HepG2 (cell line): ENCODE measurements around the gene GAL3ST3. TPM values are rescaled to one million over a fixed set of nuclear protein-coding genes. Genes with fewer than 3 reads are reported as not detected.

Experiments
- ATAC-seq: fragments of 200-7000 bp; cut with Tn5 transposase; 3 replicates; pipeline ENCODE4 v1.9.1; 2020; ENCODE audit warnings: mild to moderate bottlenecking, moderate library complexity
- BruUV-seq: library from RNA; stranded (reverse); fragments of 400-500 nt; replicated peaks from 2 replicates; lab custom pipeline; 2021; lab: Mats Ljungman, UMichigan
- CTCF ChIA-PET: fragments of 300-600 bp; formaldehyde crosslinking; extraction: SDS; loops from one replicate; lab custom pipeline; 2021; ENCODE audit warnings: low total read pairs, inconsistent platforms, low intra/inter-chr PET ratio; lab: Yijun Ruan, JAX
- POLR2A ChIA-PET: fragments of 350-600 bp; sonication (Branson Sonifier 250); formaldehyde crosslinking; loops from one replicate; lab custom pipeline; 2020; ENCODE audit warnings: antibody characterized with exemption, inconsistent platforms; lab: Yijun Ruan, JAX
- DNase-seq: peaks from one replicate; pipeline ENCODE4 v3.0.0-alpha.2; 2015; ENCODE audit warnings: low spot score
- FAIRE-seq: peaks from 3 replicates; lab custom pipeline; 2011; peaks lifted over from hg19 to GRCh38; lab: Jason Lieb, UNC
- H2AFZ ChIP-seq: one replicate; pipeline ENCODE4 v1.6.1; 2011; ENCODE audit warnings: low read length, inconsistent platforms
- H3K27ac ChIP-seq: fragments of 300-600 bp; 3 replicates; pipeline ENCODE4 v1.8.0; 2011; ENCODE audit warnings: mixed run types, mild to moderate bottlenecking, mixed read lengths, low read length, inconsistent platforms; ENCODE audit not compliant: insufficient read depth; ENCODE audit errors: extremely low read length
- H3K27me3 ChIP-seq, 2 experiments: fragments of 200-600 bp in 1 of 2; 2 replicates in 1 of 2; 3 replicates in 1 of 2; pipeline versions ENCODE4 v1.6.0 to v1.8.0; 2011; ENCODE audit warnings: low read length in 2 of 2, mild to moderate bottlenecking in 2 of 2, moderate library complexity in 2 of 2, inconsistent platforms in 1 of 2; ENCODE audit not compliant: insufficient read depth in 2 of 2, control insufficient read depth in 1 of 2
- H3K36me3 ChIP-seq, 2 experiments: fragments of 200-600 bp in 1 of 2; replicated peaks in 1 of 2; 2 replicates in 1 of 2; 3 replicates in 1 of 2; pipeline versions ENCODE4 v1.5.1 to v1.8.0; 2011; ENCODE audit warnings: low read length in 2 of 2, inconsistent platforms in 1 of 2; ENCODE audit not compliant: insufficient read depth in 2 of 2, control insufficient read depth in 1 of 2
- H3K4me1 ChIP-seq: 2 replicates; pipeline ENCODE4 v1.5.1; 2012; ENCODE audit warnings: low read length, inconsistent platforms; ENCODE audit not compliant: insufficient read depth
- H3K4me2 ChIP-seq: 2 replicates; pipeline ENCODE4 v1.6.0; 2011; ENCODE audit warnings: low read depth, low read length, inconsistent platforms
- H3K4me3 ChIP-seq, 3 experiments: fragments of 200-600 bp in 1 of 3; sonication (generic), shearing (Covaris generic) in 1 of 3; replicated peaks in 1 of 3; 2 replicates each; pipeline ENCODE4 v1.5.1; 2011 to 2016; ENCODE audit warnings: low read length in 3 of 3, inconsistent platforms in 2 of 3, low read depth in 2 of 3, mild to moderate bottlenecking in 2 of 3, control low read depth in 1 of 3, mixed read lengths in 1 of 3; ENCODE audit not compliant: insufficient read depth in 1 of 3
- H3K79me2 ChIP-seq: one replicate; pipeline ENCODE4 v1.6.1; 2011; ENCODE audit warnings: low read length, inconsistent platforms; ENCODE audit not compliant: insufficient read depth
- H3K9ac ChIP-seq: 2 replicates; pipeline ENCODE4 v1.6.0; 2011; ENCODE audit warnings: mild to moderate bottlenecking, low read depth, low read length, inconsistent platforms; ENCODE audit not compliant: insufficient read depth
- H3K9me3 ChIP-seq: 2 replicates; pipeline ENCODE4 v1.5.1; 2012; ENCODE audit warnings: mild to moderate bottlenecking, low read length
- H4K20me1 ChIP-seq: 2 replicates; pipeline ENCODE4 v1.6.0; 2011; ENCODE audit warnings: inconsistent platforms, mild to moderate bottlenecking, low read length, moderate library complexity; ENCODE audit not compliant: insufficient read depth
- BORCS8-MEF2B ChIP-seq: sonication (generic); formaldehyde crosslinking; IDR thresholded peaks from 2 replicates; pipeline ENCODE4 v1.8.0; 2022; ENCODE audit warnings: mild to moderate bottlenecking, missing genetic modification reagents
- BRCA1 ChIP-seq: sonication (generic); formaldehyde crosslinking; IDR thresholded peaks from 2 replicates; pipeline ENCODE4 v1.4.0; 2020; ENCODE audit warnings: missing genetic modification reagents
- CBFB ChIP-seq: sonication (generic); formaldehyde crosslinking; IDR thresholded peaks from 2 replicates; pipeline ENCODE4 v1.4.0; 2020; ENCODE audit warnings: missing genetic modification reagents
- CBX5 ChIP-seq: sonication (generic); formaldehyde crosslinking; IDR thresholded peaks from 2 replicates; pipeline ENCODE4 v1.4.0; 2020; ENCODE audit warnings: missing genetic modification reagents, borderline replicate concordance
- HNRNPL ChIP-seq: fragments of 200-400 bp; formaldehyde crosslinking; IDR thresholded peaks from 2 replicates; pipeline ENCODE4 v1.6.1; 2017; ENCODE audit warnings: mild to moderate bottlenecking, low read depth, low read length
- HNRNPLL ChIP-seq: fragments of 200-400 bp; formaldehyde crosslinking; IDR thresholded peaks from 2 replicates; pipeline ENCODE4 v1.6.1; 2017; ENCODE audit warnings: mild to moderate bottlenecking, low read depth, low read length; ENCODE audit not compliant: poor library complexity, severe bottlenecking
- KLF16 ChIP-seq, 2 experiments: sonication (generic) in 1 of 2; formaldehyde crosslinking in 1 of 2; IDR thresholded peaks; 2 replicates each; pipeline versions ENCODE4 v1.6.1 to v1.8.0; 2016 to 2023; ENCODE audit warnings: missing genetic modification reagents in 2 of 2, missing compliant biosample characterization in 1 of 2
- KLF9 ChIP-seq: IDR thresholded peaks from 2 replicates; pipeline ENCODE4 v1.6.1; 2016; ENCODE audit warnings: low read depth
- MED1 ChIP-seq: sonication (generic); formaldehyde crosslinking; IDR thresholded peaks from 2 replicates; pipeline ENCODE4 v1.4.0; 2020; ENCODE audit warnings: missing genetic modification reagents
- POLR2G ChIP-seq: fragments of 200-400 bp; formaldehyde crosslinking; IDR thresholded peaks from 2 replicates; pipeline ENCODE4 v1.6.1; 2018; ENCODE audit warnings: mild to moderate bottlenecking, low read depth, low read length, moderate library complexity
- RORA ChIP-seq: sonication (generic); formaldehyde crosslinking; IDR thresholded peaks from 2 replicates; pipeline ENCODE4 v1.5.0; 2020; ENCODE audit warnings: mild to moderate bottlenecking, missing genetic modification reagents, moderate library complexity
- ZNF225 ChIP-seq: sonication (generic); formaldehyde crosslinking; IDR thresholded peaks from 2 replicates; pipeline ENCODE4 v1.4.0; 2020; ENCODE audit warnings: mild to moderate bottlenecking, missing genetic modification reagents
- ZNF30 ChIP-seq: sonication (generic); formaldehyde crosslinking; IDR thresholded peaks from 2 replicates; pipeline ENCODE4 v1.5.0; 2020; ENCODE audit warnings: mild to moderate bottlenecking, missing genetic modification reagents
- ZNF343 ChIP-seq: sonication (generic); formaldehyde crosslinking; IDR thresholded peaks from 2 replicates; pipeline ENCODE4 v1.4.0; 2020; ENCODE audit warnings: mild to moderate bottlenecking, missing genetic modification reagents
- ZNF670 ChIP-seq: sonication (generic); formaldehyde crosslinking; IDR thresholded peaks from 2 replicates; pipeline ENCODE4 v1.8.0; 2022; ENCODE audit warnings: mild to moderate bottlenecking, missing genetic modification reagents, borderline replicate concordance
- WGBS: methylation state at CpG from one replicate; pipeline ENCODE4 v1.1.6; 2017; ENCODE audit warnings: low lambda C conversion rate; 5-methylcytosine and 5-hydroxymethylcytosine counted together
- in situ Hi-C: cut with HindIII; loops from 2 replicates; pipeline ENCODE4 v1.10.0; 2017; ENCODE audit warnings: low pct_unique_long_range_greater_than_20kb; ENCODE audit not compliant: extremely low pct_ligation_motif_present
- intact Hi-C: fragments of 100-400 bp; cut with micrococcal nuclease; formaldehyde crosslinking; loops from one replicate; pipeline ENCODE4 v1.10.0; 2022; ENCODE audit not compliant: unreplicated experiment
- polyA plus RNA-seq, 8 experiments: library from polyadenylated mRNA; depleted of rRNA in 3 of 8; stranded (reverse) in 7 of 8; unstranded in 1 of 8; fragments of >200 nt; fragmentation: Illumina TruSeq in 4 of 8; extraction: Trizol in 4 of 8; gene quantifications; 2 replicates each; pipeline versions ENCODE4 v1.2.1 to v1.2.3, GENCODE V29; 2011 to 2016; ENCODE audit warnings: low read depth in 4 of 8, missing spikeins in 1 of 8, mixed read lengths in 1 of 8; ENCODE audit not compliant: insufficient read depth in 1 of 8
- total RNA-seq, 5 experiments: library from RNA; depleted of rRNA; stranded (reverse); fragments of >200 nt; fragmentation: Illumina TruSeq; extraction: Trizol; gene quantifications; 2 replicates each; pipeline ENCODE4 v1.2.3, GENCODE V29; 2016; ENCODE audit warnings: low read depth in 1 of 5
- TF ChIP-seq, protein P1 (sequence below): IDR thresholded peaks from 2 replicates; pipeline ENCODE4 v1.6.1; 2016; ENCODE audit warnings: mild to moderate bottlenecking

GAL3ST3 gene
- total and polyA plus RNA-seq, 2 of the 13 experiments (the other 11 are each of a cell fraction or from before 2014, with no cell fraction given) = not detected

DNA sequence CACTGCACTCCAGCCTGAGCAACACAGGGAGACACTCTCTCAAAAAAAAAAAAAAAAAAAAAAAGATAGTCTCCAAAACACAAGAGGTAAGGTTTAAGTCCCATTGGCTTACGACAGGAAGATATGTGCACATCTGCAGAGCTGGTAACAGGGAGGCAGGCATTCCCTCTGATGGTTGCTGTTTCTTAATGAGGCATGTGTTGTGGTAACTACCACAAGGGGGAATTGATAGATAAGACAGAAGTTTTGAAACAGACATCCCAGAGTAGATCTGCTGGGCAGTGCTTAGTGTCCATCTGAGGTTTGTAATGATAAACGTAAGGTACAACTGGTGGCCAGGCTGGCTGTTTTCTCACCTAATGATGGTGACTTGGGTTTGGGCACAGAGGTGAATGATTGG lies 51.7 kb downstream of the GAL3ST3 start:
- Histone ChIP-seq H2AFZ (no peak overlapping the region), H3K4me1 (peaks cover 14% of the 10 kb centered on the region), H3K4me3 (no peak overlapping the region), H3K79me2 (peaks cover 22% of the 10 kb centered on the region), H3K27me3 (no peaks in the 10 kb centered on the region; a peak in 1 of 5 replicates), H3K36me3 (peaks cover 14 to 32% of the 10 kb centered on the region in 2 experiments), H3K4me2 (no peak overlapping the region), H3K9me3 (no peaks in the 10 kb centered on the region), H3K27ac (no peak overlapping the region), H3K9ac (no peak overlapping the region), H4K20me1 (no peaks in the 10 kb centered on the region)
- intact Hi-C loops = no loop called here
- ChIA-PET POLR2A (no interaction called here), CTCF (interaction anchor here (1.6 kb wide), 1 partner anchor 25 kb away, joined by 4 read pairs; no protein-coding TSS in a partner anchor)
- FAIRE-seq (no peak), ATAC-seq (no peak), DNase-seq (no peak)
- no peak for TF ChIP-seq RORA (CRISPR knock-in tag)
- no peak for TF ChIP-seq ZNF343 (CRISPR knock-in tag)
- TF ChIP-seq HNRNPL = no peak
- TF ChIP-seq KLF16 (CRISPR knock-in tag; IDR thresholded peaks at IDR 0.05) = no peak
- TF ChIP-seq ZNF30 (CRISPR knock-in tag) = no peak
- TF ChIP-seq POLR2G = no peak
- TF ChIP-seq BRCA1 = no peak
- no peak for TF ChIP-seq CBX5
- no TSS peak for BruUV-seq
- WGBS = 95% methylated on average over 2 of the region's 2 CpGs
- in situ Hi-C loops = no loop called here

GRCh38 chr11:65992056-65992455 lies 56.9 kb downstream of the GAL3ST3 start:
- H3K4me1 ChIP-seq = no peaks in the 10 kb centered on the region
- TF ChIP-seq HNRNPLL (no peak), MED1 (CRISPR knock-in tag) (no peak), KLF9 (no peak), BORCS8-MEF2B (no peak), ZNF225 (CRISPR knock-in tag) (no peak), CBFB (no peak), ZNF670 (CRISPR knock-in tag) (no peak)
- TF ChIP-seq, protein P1, sequence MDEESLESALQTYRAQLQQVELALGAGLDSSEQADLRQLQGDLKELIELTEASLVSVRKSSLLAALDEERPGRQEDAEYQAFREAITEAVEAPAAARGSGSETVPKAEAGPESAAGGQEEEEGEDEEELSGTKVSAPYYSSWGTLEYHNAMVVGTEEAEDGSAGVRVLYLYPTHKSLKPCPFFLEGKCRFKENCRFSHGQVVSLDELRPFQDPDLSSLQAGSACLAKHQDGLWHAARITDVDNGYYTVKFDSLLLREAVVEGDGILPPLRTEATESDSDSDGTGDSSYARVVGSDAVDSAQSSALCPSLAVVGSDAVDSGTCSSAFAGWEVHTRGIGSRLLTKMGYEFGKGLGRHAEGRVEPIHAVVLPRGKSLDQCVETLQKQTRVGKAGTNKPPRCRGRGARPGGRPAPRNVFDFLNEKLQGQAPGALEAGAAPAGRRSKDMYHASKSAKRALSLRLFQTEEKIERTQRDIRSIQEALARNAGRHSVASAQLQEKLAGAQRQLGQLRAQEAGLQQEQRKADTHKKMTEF = no peak
- ChIA-PET POLR2A (interaction anchor here (1.0 to 1.1 kb wide), 2 partner anchors 132 to 280 kb away, joined by 3 read pairs; partner anchors contain the start of gene KAT5), CTCF (no interaction called here)
- no peaks in the 10 kb centered on the region for H3K9me3 ChIP-seq
- in situ Hi-C loops (no loop called here), intact Hi-C loops (no loop called here)
- no TSS peak for BruUV-seq
- ATAC-seq (no peak), DNase-seq (no peak), FAIRE-seq (no peak)
- no peaks in the 10 kb centered on the region for H3K36me3 ChIP-seq
- H3K27me3 ChIP-seq = no peaks in the 10 kb centered on the region
- no peak overlapping the region for H3K4me2 ChIP-seq
- H3K79me2 ChIP-seq = no peaks in the 10 kb centered on the region
- H3K9ac ChIP-seq = no peak overlapping the region
- no peak overlapping the region for H2AFZ ChIP-seq
- H3K27ac ChIP-seq = no peak overlapping the region
- WGBS = 81% methylated on average over 5 of the region's 5 CpGs
- H3K4me3 ChIP-seq = no peak overlapping the region
- H4K20me1 ChIP-seq = no peaks in the 10 kb centered on the region
